ENCODE data around the gene TAAR2. TPM values are rescaled to one million over a fixed set of nuclear protein-coding genes. Genes with fewer than 3 reads are reported as not detected.
"Not testable (repeated sequence)": the region's sequence is repeated elsewhere in the genome, so short reads cannot be mapped to it uniquely, and the experiment has no call there.

The TAAR2 gene
- total RNA-seq, 2 donors from 2014 or later, result not detected

DNA sequence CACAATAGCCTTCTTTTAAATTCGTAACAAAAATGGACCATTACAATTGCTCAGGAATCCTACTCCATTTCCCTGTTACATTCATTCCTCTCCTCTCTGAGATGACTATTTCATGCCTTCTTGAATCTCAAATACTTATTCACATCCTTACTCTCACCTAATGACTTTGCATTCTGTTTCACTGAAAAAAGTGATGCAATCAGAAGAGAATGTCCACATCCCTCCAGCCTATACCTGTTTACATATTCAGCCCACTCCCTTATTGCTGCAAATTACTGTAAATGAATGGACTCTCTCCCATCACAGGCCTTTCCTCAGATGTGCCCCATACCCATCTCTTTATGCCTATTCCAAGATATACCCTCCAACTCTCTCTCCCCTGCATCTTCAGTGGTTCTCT lies 26.4 kb upstream of the TAAR2 start:
- Histone ChIP-seq H3K9me3 (no peaks in the 10 kb centered on the region), H3K4me3 (no peak overlapping the region), H3K36me3 (no peaks in the 10 kb centered on the region), H3K27me3 (no peaks in the 10 kb centered on the region), H3K27ac (no peak overlapping the region), H3K9ac (ENCODE audit: low read depth in 2 of 2, low read length in 2 of 2) (no peak overlapping the region), H3K4me1 (no peaks in the 10 kb centered on the region)
- no peak for DNase-seq
- TF ChIP-seq, protein P1, sequence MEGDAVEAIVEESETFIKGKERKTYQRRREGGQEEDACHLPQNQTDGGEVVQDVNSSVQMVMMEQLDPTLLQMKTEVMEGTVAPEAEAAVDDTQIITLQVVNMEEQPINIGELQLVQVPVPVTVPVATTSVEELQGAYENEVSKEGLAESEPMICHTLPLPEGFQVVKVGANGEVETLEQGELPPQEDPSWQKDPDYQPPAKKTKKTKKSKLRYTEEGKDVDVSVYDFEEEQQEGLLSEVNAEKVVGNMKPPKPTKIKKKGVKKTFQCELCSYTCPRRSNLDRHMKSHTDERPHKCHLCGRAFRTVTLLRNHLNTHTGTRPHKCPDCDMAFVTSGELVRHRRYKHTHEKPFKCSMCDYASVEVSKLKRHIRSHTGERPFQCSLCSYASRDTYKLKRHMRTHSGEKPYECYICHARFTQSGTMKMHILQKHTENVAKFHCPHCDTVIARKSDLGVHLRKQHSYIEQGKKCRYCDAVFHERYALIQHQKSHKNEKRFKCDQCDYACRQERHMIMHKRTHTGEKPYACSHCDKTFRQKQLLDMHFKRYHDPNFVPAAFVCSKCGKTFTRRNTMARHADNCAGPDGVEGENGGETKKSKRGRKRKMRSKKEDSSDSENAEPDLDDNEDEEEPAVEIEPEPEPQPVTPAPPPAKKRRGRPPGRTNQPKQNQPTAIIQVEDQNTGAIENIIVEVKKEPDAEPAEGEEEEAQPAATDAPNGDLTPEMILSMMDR (IDR thresholded peaks at IDR 0.05), result no peak
- intact Hi-C loops (cut with DNase I), result no loop called here

DNA sequence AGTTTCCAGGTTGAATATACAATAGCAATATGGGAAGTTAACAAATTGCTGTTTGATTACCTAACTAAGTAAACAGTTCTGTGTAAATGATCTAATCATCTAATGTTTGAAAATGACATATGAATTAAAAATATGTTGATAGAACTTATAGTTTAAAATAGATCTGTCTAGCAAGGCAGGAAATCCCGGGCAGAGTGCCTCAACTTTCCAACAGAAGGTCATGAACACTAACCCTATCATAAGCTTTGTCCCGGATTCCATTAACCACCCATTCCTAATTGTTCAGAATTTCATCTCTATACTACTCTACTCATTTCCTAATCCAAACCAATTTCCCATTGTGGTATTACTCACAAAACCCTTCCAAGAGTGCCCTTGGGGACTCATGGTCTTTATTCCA lies 24.8 kb upstream of the TAAR2 start:
- Histone ChIP-seq H3K36me3 (no peaks in the 10 kb centered on the region), H3K9ac (ENCODE audit: low read depth in 2 of 2, low read length in 2 of 2) (no peak overlapping the region), H3K4me1 (no peaks in the 10 kb centered on the region), H3K4me3 (no peak overlapping the region), H3K27ac (no peak overlapping the region), H3K27me3 (no peaks in the 10 kb centered on the region), H3K9me3 (no peaks in the 10 kb centered on the region)
- no peak for DNase-seq
- TF ChIP-seq, protein P1 (IDR thresholded peaks at IDR 0.05), result no peak
- intact Hi-C loops (cut with DNase I), result no loop called here

DNA sequence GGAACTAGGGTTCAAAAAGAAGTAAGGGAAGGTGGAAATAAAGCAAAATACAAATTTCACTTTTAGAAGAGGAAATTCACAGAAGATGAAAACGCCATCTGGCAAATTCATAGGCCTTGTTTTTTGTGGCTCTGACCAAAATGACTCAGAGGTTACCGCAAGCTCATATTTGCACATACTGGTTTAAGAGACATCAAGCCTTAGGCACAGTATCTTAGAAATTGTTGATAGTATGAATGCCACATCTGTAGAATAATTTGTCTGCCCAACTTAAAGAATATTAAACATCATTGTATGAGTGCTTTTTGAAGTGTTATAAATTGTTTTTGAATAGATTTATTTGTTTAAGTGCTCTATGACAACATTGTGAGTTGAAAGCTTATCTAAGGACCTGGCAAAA lies 24.3 kb upstream of the TAAR2 start:
- no peak overlapping the region for H3K27ac ChIP-seq
- TF ChIP-seq, protein P1 (IDR thresholded peaks at IDR 0.05), result no peak
- H3K4me3 ChIP-seq, result no peak overlapping the region
- no peaks in the 10 kb centered on the region for H3K4me1 ChIP-seq
- H3K27me3 ChIP-seq, result no peaks in the 10 kb centered on the region
- intact Hi-C loops (cut with DNase I), result no loop called here
- no peak overlapping the region for H3K9ac ChIP-seq (ENCODE audit: low read depth in 2 of 2, low read length in 2 of 2)
- no peaks in the 10 kb centered on the region for H3K9me3 ChIP-seq
- no peaks in the 10 kb centered on the region for H3K36me3 ChIP-seq
- DNase-seq, result no peak

DNA sequence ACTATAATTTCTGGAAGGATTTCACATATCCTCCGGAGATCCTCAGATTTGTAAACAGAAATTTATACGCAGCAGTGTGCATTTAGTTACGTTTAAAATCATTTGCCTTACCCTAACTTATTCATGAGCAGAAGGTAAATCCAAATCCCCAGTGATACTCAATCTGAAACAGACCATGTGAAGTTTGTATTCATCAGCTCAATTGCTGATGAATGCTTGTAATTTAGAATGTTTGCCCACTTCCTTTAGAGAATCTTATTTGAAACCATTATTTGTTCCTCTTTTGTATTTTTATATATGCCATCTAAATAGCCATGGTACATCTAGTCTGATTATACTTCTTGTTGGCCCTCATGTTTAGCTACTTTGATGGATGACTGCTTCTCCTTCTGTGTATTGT lies 19.5 kb upstream of the TAAR2 start:
- H3K36me3 ChIP-seq, result no peaks in the 10 kb centered on the region
- intact Hi-C loops (cut with DNase I), result no loop called here
- no peak overlapping the region for H3K4me3 ChIP-seq
- no peak overlapping the region for H3K9ac ChIP-seq (ENCODE audit: low read depth in 2 of 2, low read length in 2 of 2)
- H3K9me3 ChIP-seq, result no peaks in the 10 kb centered on the region
- no peak for DNase-seq
- H3K27ac ChIP-seq, result no peak overlapping the region
- H3K27me3 ChIP-seq, result no peaks in the 10 kb centered on the region
- TF ChIP-seq, protein P1 (IDR thresholded peaks at IDR 0.05), result no peak
- H3K4me1 ChIP-seq, result no peaks in the 10 kb centered on the region

DNA sequence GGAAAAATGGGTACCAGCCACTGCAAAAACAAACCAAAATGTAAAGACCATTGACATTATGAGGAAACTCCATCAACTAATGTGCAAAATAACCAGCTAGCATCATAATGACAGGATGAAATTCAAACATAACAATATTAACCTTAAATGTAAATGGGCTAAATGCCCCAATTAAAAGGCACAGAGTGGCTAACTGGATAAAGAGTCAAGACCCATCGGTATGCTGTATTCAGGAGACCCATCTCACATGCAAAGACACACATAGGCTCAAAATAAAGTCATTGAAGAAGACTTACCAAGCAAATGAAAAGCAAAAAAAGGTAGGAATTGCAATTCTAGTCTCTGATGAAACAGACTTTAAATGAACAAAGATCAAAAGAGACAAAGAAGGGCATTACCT lies 13.1 kb upstream of the TAAR2 start:
- H3K27ac ChIP-seq; H3K9me3 ChIP-seq; H3K4me3 ChIP-seq; H3K9ac ChIP-seq (ENCODE audit: low read depth in 2 of 2, low read length in 2 of 2); intact Hi-C loops (cut with DNase I); H3K36me3 ChIP-seq; H3K27me3 ChIP-seq; H3K4me1 ChIP-seq; DNase-seq: not testable (repeated sequence)

DNA sequence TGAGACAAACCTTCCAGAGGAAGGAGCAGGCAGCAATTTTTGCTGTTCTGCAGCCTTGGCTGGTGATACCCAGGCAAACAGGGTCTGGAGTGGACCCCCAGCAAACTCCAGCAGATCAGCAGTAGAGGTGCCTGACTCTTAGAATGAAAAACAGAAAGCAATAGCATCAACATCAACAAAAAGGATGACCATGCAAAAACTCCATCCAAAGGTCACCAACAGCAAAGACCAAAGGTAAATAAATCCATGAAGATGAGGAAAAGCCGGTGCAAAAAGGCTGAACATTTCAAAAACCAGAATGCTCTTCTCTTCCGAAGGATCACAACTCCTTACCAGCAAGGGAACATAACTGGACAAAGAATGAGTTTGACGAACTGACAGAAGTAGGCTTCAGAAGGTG lies 11.8 kb upstream of the TAAR2 start:
- H3K9ac ChIP-seq (ENCODE audit: low read depth in 2 of 2, low read length in 2 of 2); H3K4me1 ChIP-seq; H3K27me3 ChIP-seq; H3K27ac ChIP-seq; H3K9me3 ChIP-seq; DNase-seq; H3K4me3 ChIP-seq; H3K36me3 ChIP-seq; intact Hi-C loops (cut with DNase I): not testable (repeated sequence)

DNA sequence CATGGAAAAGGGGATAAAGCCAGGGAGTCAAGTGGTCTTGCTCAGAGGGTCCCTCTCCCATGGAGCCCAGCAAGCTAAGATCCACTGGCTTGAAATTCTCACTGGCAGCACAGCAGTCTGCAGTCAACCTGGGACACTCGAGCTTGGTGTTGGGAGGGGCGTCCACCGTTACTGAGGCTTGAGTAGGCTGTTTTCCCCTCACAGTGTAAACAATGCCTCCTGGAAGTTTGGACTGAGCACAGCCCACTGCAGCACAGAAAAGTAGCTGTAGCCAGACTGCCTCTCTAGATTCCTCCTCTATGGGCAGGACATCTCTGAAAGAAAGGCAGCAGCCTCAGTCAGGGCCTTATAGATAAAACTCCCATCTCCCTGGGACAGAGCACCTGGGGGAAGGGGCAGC lies 11.2 kb upstream of the TAAR2 start:
- DNase-seq; H3K36me3 ChIP-seq; H3K4me1 ChIP-seq; H3K4me3 ChIP-seq; H3K9me3 ChIP-seq; H3K27ac ChIP-seq; H3K9ac ChIP-seq (ENCODE audit: low read depth in 2 of 2, low read length in 2 of 2); intact Hi-C loops (cut with DNase I); H3K27me3 ChIP-seq: not testable (repeated sequence)

Measured in colonic mucosa (tissue), 4 donors.